Measurements from ENCODE around the gene SEC24A.
"Not testable (repeated sequence)": the region's sequence is repeated elsewhere in the genome, so short reads cannot be mapped to it uniquely, and the experiment has no call there.

- not testable (repeated sequence) for TF ChIP-seq CTCF, POLR2A (IDR thresholded peaks at IDR 0.05)
Observed at GRCh38 chr5:134715466-134715865, 66.9 kb downstream of the SEC24A start.

Data from prostate gland (tissue), 2 donors.